IPS-18a (cell line): Measurements from ENCODE around the gene HIVEP3.

Experiments used
- H3K27ac ChIP-seq: one replicate; pipeline ENCODE4 v1.5.1; 2013; ENCODE audit warnings: low read length
- H3K27me3 ChIP-seq: one replicate; pipeline ENCODE4 v1.6.1; 2013; ENCODE audit warnings: mild to moderate bottlenecking, low read length; ENCODE audit not compliant: control insufficient read depth, insufficient read depth
- H3K36me3 ChIP-seq: one replicate; pipeline ENCODE4 v1.6.1; 2013; ENCODE audit warnings: low read depth, low read length; ENCODE audit not compliant: control insufficient read depth
- H3K4me1 ChIP-seq: one replicate; pipeline ENCODE4 v1.6.1; 2013; ENCODE audit warnings: low read depth, low read length; ENCODE audit not compliant: control insufficient read depth
- H3K4me3 ChIP-seq: one replicate; pipeline ENCODE4 v1.5.1; 2013; ENCODE audit warnings: low read length
- H3K9ac ChIP-seq: one replicate; pipeline ENCODE4 v1.6.1; 2013; ENCODE audit warnings: mild to moderate bottlenecking, low read length, moderate library complexity
- H3K9me3 ChIP-seq: one replicate; pipeline ENCODE4 v1.6.1; 2013; ENCODE audit warnings: low read depth, low read length; ENCODE audit not compliant: control insufficient read depth

HIVEP3 gene

GRCh38 chr1:41878495-41878894 is 40.2 kb downstream of the HIVEP3 start:
- Histone ChIP-seq H3K9me3 (no peaks in the 10 kb centered on the region), H3K27ac (no peak overlapping the region), H3K9ac (no peak overlapping the region), H3K27me3 (no peaks in the 10 kb centered on the region), H3K4me1 (peaks cover 21% of the 10 kb centered on the region), H3K36me3 (no peaks in the 10 kb centered on the region), H3K4me3 (no peak overlapping the region)

DNA sequence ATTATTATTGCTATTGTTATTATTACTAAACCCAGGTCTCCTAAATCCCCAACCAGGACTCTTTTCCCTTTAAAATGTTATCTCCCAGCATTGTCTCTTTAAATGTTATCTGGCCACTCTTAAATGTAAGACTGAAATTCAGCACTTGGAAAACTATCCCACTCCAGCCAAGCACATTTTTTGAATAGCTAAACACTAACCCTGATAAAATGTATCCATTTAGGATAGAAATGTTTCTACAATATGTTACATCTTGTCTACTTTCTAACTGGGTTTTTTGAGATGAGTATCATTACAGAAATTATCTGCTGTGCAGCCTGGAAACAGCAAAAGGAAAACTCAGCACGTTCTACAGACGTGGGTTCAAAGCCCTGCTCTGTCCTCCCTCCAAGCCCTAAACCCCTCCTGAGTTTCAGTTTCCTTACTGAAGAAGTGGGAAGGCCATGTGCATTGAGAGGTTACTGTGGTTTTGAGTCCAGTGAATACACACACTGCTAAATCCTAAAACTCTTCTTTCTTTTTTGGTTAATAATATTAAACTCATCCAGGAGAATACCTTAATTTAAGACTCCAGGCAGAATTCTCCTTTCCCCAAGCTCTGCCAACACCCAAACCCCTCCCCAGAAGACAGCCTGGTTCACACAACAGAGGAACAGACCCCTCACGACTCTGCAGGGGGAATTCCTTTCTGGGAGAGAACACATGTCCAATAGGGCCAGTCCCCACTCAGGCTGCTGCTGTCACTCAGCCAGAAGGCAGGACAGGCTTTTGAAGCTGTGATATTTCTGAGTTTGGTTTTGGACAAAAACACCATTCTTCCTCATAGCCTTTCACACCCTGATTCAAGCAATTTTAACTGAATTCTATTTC is 41.9 kb downstream of the HIVEP3 start:
- H3K4me1 ChIP-seq: peaks cover 22% of the 10 kb centered on the region
- no peak overlapping the region for H3K4me3 ChIP-seq
- H3K9ac ChIP-seq: no peak overlapping the region
- no peaks in the 10 kb centered on the region for H3K27me3 ChIP-seq
- H3K27ac ChIP-seq: no peak overlapping the region
- H3K36me3 ChIP-seq: no peaks in the 10 kb centered on the region
- no peaks in the 10 kb centered on the region for H3K9me3 ChIP-seq

- no peaks in the 10 kb centered on the region for H3K9me3 ChIP-seq
- H3K27ac ChIP-seq: no peak overlapping the region
- H3K9ac ChIP-seq: no peak overlapping the region
- no peak overlapping the region for H3K4me3 ChIP-seq
- peaks cover 22% of the 10 kb centered on the region for H3K4me1 ChIP-seq
- H3K36me3 ChIP-seq: no peaks in the 10 kb centered on the region
- no peaks in the 10 kb centered on the region for H3K27me3 ChIP-seq
These were observed 43.2 kb downstream of the HIVEP3 start for GRCh38 chr1:41875487-41875886.

- Histone ChIP-seq H3K4me3 (no peak overlapping the region), H3K9ac (no peak overlapping the region), H3K27ac (no peak overlapping the region), H3K4me1 (peaks cover 27% of the 10 kb centered on the region), H3K36me3 (no peaks in the 10 kb centered on the region), H3K27me3 (no peaks in the 10 kb centered on the region), H3K9me3 (no peaks in the 10 kb centered on the region)
These were observed 43.8 kb downstream of the HIVEP3 start for GRCh38 chr1:41874903-41875411.

DNA sequence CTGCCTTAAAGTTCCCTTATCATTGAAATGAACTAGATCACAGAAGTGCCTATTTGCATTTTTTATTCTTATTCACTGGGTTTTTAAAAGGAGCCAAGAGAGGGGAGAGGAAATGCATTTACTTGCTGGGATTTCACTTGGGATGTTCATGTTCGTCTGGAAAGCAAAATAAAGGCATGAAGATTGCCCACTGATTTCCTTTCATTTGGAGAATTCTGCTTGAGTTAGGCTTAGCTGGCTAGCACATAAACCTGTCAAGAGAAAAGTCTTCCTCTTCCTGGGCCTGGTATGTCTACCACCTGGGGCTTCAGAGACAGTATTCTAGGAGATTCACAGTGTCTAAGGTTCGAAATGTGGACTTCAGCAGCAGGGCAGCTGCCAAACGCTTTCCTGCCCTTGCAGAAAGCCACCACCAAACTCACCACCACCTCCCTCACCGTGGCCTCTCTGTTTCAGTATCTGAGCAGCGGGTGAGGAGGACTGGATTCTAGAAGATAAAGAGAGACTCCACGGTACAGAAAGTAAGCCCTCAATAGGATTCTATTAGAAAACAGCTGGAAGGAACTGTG is 44.5 kb downstream of the HIVEP3 start:
- Histone ChIP-seq H3K4me3 (no peak overlapping the region), H3K9ac (no peak overlapping the region), H3K9me3 (no peaks in the 10 kb centered on the region), H3K4me1 (peaks cover 27% of the 10 kb centered on the region), H3K27ac (no peak overlapping the region), H3K36me3 (no peaks in the 10 kb centered on the region), H3K27me3 (no peaks in the 10 kb centered on the region)

DNA sequence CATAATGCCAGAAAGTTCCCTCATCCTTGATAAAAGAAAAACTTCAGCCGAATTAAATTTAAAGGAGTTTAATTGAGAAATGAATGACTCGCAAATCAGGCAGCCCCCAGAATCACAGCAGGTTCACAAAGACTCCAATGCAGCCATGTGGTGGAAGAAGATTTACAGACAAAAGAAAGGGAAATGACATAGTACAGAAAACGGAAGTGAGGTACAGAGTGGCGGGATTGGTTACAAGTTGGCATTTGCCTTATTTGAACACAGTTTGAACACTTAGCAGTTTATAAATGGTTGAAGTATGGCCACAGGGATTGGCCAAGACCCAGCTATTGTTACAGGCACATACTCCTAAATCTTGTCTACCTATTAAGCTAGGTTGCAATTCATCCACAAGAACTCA is 46.6 kb downstream of the HIVEP3 start:
- Histone ChIP-seq H3K27me3 (no peaks in the 10 kb centered on the region), H3K27ac (no peak overlapping the region), H3K4me1 (peaks cover 21% of the 10 kb centered on the region), H3K4me3 (no peak overlapping the region), H3K36me3 (no peaks in the 10 kb centered on the region), H3K9me3 (no peaks in the 10 kb centered on the region), H3K9ac (no peak overlapping the region)

DNA sequence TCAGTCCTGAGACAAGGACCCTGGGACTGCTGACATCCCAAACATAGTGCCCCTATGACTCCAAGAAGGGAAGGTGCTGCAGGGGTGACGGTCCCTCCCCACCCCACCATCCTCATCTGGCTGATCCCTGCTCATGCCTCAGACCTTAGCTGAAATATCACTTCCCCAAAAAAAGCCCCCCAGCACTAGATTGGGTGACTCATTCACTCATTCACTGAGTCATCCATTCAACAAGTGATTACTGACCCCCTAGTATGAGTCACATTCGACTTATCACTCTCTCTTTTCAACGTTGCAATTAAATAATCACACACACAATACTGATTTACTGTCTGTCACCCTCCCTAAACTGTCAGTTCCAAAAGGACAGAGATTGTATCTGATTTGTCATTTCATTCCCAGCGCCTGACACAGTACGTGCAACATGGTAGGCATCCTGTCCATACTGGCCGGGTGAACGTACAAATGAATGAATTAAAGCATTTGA is 48.6 kb downstream of the HIVEP3 start:
- H3K27me3 ChIP-seq: no peaks in the 10 kb centered on the region
- no peaks in the 10 kb centered on the region for H3K9me3 ChIP-seq
- no peak overlapping the region for H3K9ac ChIP-seq
- H3K36me3 ChIP-seq: no peaks in the 10 kb centered on the region
- H3K27ac ChIP-seq: no peak overlapping the region
- no peak overlapping the region for H3K4me3 ChIP-seq
- peaks cover 21% of the 10 kb centered on the region for H3K4me1 ChIP-seq

- Histone ChIP-seq H3K9me3 (no peaks in the 10 kb centered on the region), H3K4me3 (no peak overlapping the region), H3K4me1 (peaks cover 6% of the 10 kb centered on the region), H3K36me3 (no peaks in the 10 kb centered on the region), H3K27ac (no peak overlapping the region), H3K27me3 (no peaks in the 10 kb centered on the region), H3K9ac (no peak overlapping the region)
These were observed 50.3 kb downstream of the HIVEP3 start for GRCh38 chr1:41868241-41868998.

DNA sequence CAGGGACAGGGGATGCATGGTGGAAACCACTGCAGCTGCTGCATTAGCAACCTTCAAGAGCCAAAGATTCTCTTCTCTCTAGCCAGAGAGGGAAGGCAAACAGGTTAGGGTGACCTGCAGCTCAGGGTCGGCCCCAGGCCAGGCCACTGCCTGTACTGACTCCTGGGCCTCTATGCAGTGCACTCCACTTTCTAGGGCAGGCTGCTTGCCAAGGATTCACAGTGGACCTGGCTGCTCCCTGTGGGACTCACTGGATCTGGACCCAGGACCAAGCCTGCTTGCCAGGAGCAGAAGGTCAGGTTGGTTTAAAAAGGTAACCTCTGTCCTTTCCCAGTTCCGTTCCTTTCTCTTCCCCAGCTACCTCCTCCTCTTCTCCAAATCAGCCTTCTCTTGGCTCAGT is 52.4 kb downstream of the HIVEP3 start:
- Histone ChIP-seq H3K9me3 (no peaks in the 10 kb centered on the region), H3K27ac (no peak overlapping the region), H3K27me3 (no peaks in the 10 kb centered on the region), H3K36me3 (no peaks in the 10 kb centered on the region), H3K9ac (no peak overlapping the region), H3K4me3 (no peak overlapping the region), H3K4me1 (peaks cover 23% of the 10 kb centered on the region)

DNA sequence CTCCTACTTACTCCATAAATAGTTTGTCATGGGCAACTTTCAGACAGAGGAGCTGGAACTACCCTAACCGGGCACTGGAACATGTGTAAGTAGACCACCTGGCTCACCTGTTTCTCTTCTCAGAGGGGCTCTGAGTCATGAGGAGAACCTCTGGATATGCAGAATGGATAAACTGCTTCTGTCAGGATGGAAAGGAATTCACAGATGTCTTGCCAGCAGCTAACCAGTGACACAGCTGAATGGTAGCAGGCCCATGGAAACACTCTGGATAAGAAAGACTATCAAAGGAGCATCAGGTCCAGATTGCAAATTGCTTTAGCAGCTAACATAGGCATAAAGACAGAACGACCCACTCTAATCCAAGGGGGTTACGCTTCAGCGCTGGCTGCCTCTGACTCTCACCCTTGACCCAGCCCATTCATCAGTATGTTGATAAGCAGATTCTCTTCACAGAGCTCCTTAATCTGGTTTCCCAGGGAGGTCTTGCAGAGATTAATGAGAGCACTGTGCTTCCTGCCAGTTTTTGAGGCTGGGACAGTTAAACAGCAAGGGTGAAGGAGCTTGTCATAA is 54.2 kb downstream of the HIVEP3 start:
- Histone ChIP-seq H3K4me1 (peaks cover 18% of the 10 kb centered on the region), H3K9ac (no peak overlapping the region), H3K27ac (no peak overlapping the region), H3K36me3 (no peaks in the 10 kb centered on the region), H3K27me3 (no peaks in the 10 kb centered on the region), H3K4me3 (no peak overlapping the region), H3K9me3 (no peaks in the 10 kb centered on the region)

- Histone ChIP-seq H3K36me3 (no peaks in the 10 kb centered on the region), H3K4me1 (peaks cover 18% of the 10 kb centered on the region), H3K9ac (no peak overlapping the region), H3K27me3 (no peaks in the 10 kb centered on the region), H3K27ac (no peak overlapping the region), H3K9me3 (no peaks in the 10 kb centered on the region), H3K4me3 (no peak overlapping the region)
These were observed 55.0 kb downstream of the HIVEP3 start for GRCh38 chr1:41863718-41864117.
